LNCaP clone FGC (cell line): ENCODE results near the gene LZTR1.

ENCODE experiments used
- DNase-seq: peaks from one replicate; pipeline ENCODE4 v3.0.0-alpha.2; 2011; ENCODE audit warnings: low read depth
- H3K4me3 ChIP-seq: 2 replicates; pipeline ENCODE4 v1.5.1; 2011; ENCODE audit warnings: mild to moderate bottlenecking, low read depth, low read length, control low read depth
- TF ChIP-seq, protein P1 (sequence below): IDR thresholded peaks from 2 replicates; pipeline ENCODE4 v1.5.1; 2012; ENCODE audit warnings: mild to moderate bottlenecking; ENCODE audit not compliant: control insufficient read depth, insufficient read depth; ENCODE audit errors: extremely low read depth

The LZTR1 gene

DNA sequence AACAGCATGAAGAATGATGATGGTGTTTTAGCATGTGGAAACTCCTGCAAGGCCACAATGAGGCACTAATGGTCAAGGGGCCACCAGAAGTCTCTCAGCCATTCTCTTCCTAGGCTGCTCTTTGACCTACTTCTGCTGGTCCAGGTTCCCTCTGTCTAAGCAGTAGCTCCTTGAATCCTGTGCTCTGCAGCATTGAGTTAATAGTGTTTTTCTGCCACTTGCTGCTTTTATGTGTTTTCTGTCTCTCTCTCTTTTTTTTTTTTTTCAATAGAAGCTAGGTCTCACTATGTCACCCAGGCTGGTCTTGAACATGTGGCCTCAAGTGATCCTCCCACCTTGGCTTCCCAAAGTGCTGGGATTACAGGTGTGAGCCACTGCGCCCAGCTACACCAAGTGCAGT is 35.1 kb upstream of the LZTR1 start:
- no peak for DNase-seq
- TF ChIP-seq, protein P1, sequence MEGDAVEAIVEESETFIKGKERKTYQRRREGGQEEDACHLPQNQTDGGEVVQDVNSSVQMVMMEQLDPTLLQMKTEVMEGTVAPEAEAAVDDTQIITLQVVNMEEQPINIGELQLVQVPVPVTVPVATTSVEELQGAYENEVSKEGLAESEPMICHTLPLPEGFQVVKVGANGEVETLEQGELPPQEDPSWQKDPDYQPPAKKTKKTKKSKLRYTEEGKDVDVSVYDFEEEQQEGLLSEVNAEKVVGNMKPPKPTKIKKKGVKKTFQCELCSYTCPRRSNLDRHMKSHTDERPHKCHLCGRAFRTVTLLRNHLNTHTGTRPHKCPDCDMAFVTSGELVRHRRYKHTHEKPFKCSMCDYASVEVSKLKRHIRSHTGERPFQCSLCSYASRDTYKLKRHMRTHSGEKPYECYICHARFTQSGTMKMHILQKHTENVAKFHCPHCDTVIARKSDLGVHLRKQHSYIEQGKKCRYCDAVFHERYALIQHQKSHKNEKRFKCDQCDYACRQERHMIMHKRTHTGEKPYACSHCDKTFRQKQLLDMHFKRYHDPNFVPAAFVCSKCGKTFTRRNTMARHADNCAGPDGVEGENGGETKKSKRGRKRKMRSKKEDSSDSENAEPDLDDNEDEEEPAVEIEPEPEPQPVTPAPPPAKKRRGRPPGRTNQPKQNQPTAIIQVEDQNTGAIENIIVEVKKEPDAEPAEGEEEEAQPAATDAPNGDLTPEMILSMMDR = no peak
- no peak overlapping the region for H3K4me3 ChIP-seq

DNA sequence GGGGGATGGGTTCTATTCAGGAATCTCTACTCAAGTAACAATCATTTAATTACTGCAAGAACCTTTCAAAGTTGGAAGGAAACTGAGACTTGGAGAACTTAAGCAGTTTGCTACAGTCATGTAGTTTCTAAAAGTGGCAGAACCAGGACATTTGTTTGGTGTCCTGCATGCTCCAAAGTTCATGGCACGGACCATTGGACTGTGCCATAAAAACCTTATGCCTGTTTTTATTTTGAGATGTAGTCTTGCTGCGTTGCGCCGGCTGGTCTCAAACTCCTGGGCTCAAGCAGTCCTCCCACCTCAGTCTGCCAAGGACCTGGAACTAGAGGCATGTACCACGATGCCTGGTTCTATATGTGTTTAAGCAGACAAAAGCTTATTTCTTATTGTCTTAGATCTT is 33.6 kb upstream of the LZTR1 start:
- H3K4me3 ChIP-seq = no peak overlapping the region
- DNase-seq = no peak
- TF ChIP-seq, protein P1 = no peak

DNA sequence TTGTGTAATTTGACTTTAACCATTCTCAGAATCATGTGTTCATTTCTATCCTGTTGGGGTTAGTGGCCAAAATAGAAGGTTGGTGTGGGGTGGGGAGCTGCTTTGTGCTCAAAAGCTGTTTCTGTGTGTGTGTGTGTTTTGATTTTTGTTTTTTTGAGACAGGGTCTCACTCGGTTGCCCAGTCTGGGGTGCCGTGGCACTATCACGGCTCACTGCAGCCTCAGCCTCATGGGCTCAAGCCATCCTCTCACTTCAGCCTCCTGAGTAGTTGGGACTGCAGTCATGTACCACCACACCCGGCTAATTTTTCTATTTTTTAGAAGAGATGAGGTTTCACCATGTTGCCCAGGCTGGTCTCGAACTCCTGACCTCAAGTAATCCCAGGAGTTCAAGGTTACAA is 33.1 kb upstream of the LZTR1 start:
- H3K4me3 ChIP-seq = no peak overlapping the region
- TF ChIP-seq, protein P1 = no peak
- DNase-seq = no peak

DNA sequence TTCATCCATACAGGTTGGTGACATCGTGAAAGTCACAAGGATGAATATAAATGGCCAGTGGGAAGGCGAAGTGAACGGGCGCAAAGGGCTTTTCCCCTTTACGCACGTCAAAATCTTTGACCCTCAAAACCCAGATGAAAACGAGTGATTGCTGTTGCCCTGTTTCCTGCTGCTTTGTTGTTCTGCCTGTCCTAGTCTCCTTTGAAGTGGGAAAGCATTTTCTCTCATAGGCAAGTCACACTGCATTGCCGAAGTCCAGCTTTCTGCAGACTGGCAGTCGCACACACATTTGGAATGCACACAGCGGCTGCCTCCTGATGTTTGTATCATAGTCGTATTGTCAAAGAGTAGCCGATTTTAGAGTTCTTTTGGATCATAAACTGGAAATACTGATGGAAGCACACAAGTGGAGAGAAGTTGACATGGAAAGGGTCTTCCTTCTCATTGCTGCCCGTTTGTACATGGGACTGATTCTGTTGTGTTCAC is 32.4 kb upstream of the LZTR1 start:
- no peak for DNase-seq
- TF ChIP-seq, protein P1 = no peak

DNA sequence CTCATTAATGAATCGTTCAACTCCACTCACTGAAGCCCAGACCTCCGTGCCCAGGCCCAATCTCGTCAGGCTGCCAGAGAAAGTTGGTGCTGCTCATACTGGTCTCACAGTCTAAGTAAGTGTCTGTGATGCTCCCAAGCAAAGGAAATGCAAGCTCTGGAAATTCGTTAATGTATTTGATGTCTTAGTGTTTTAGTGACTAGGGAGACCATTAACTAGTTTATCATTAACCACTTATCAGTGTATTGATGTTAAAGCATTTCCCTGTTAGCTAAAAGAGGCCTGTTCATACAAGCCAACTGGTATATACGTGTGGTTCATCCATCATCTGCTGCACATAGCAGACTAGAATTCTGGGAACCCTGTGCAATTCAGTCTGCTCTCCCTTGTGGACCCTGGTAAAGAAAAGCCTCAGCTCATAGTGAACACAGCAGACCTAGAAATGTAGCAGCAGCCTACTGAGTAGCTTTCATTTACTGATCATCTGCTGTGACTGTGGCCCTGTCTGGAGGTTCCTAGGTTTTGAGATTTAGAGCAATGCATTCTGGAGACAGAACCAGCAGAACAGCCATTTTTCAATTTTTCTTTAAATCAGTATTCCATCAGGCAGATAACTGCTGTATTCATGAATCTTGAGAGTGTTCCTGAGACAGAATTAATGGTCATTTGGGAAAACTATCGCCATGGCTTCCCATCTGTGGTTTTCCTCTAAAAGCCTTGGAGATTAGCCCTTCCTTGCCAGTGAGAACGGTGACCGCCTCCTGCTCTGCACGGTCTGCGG is 30.8 kb upstream of the LZTR1 start:
- H3K4me3 ChIP-seq = no peak overlapping the region
- TF ChIP-seq, protein P1 = no peak
- no peak for DNase-seq

More for the DNA sequence above, 32.4 kb upstream of the LZTR1 start:
- no peak overlapping the region for H3K4me3 ChIP-seq

DNA sequence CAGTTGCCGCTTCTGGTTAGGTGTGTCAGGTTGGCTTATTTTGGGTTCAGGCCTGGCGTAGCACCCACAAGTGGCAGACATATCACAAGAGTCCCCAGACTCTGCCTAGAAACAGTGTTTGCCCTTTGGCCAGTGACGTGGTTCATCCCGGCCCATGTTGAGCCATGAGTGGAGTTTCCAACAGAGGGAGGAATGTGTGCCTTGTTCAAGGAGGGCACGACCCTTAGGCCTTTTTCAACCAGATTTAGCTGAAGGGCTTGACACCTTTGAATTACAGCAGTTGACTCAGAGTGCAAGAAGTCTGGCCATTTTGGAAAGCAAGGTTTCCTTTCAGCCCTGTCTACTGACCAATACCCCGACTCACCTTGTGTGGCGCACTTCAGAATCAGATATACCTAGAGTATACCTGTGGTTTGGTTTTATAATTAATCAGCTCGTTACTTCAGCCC is 30.1 kb upstream of the LZTR1 start:
- H3K4me3 ChIP-seq = no peak overlapping the region
- TF ChIP-seq, protein P1 = no peak
- DNase-seq = no peak
